ENCODE measurements around the gene ZNF22. TPM values are rescaled to one million over a fixed set of nuclear protein-coding genes. Genes with fewer than 3 reads are reported as not detected.

ZNF22 gene
- polyA plus RNA-seq, 1 donor (not counting 4 experiments of a cell fraction or from before 2014, with no cell fraction given) = 9.4 TPM

- no peak for DNase-seq (ENCODE audit: low read depth, low spot score)
Observed at GRCh38 chr10:44988957-44989585, 11.7 kb upstream of the ZNF22 start.

GRCh38 chr10:44989597-44990301 lies 11.0 kb upstream of the ZNF22 start:
- no peaks in the 10 kb centered on the region for H4K20me1 ChIP-seq (ENCODE audit: control insufficient read depth, extremely low read depth, insufficient read depth, low read length)
- no peaks in the 10 kb centered on the region for H3K9me3 ChIP-seq (ENCODE audit: control insufficient read depth, low read depth, low read length)
- TF ChIP-seq EZH2 (IDR thresholded peaks at IDR 0.05; ENCODE audit: low read length) = no peak
- no peak for TF ChIP-seq CTCF (optimal IDR thresholded peaks at IDR 0.05 in 1 of 3, IDR thresholded peaks at IDR 0.05 in 1 of 3, conservative IDR thresholded peaks at IDR 0.05 in 1 of 3; ENCODE audit: extremely low read depth in 1 of 3, insufficient read depth in 2 of 3, low read length in 3 of 3)
- no peak overlapping the region for H3K9ac ChIP-seq (ENCODE audit: control insufficient read depth, extremely low read depth, insufficient read depth, low read length)
- dilution Hi-C loops (cut with MboI; ENCODE audit: extremely low pct_ligation_motif_present, low sequenced_read_pairs) = no loop called here
- H3K27ac ChIP-seq (ENCODE audit: control insufficient read depth, insufficient read depth, low read length) = no peak overlapping the region
- FAIRE-seq (no peak), DNase-seq (ENCODE audit: low read depth, low spot score) (no peak)
- peaks cover 5% of the 10 kb centered on the region for H3K27me3 ChIP-seq (ENCODE audit: control insufficient read depth, extremely low read depth, insufficient read depth, low read length)
- no peaks in the 10 kb centered on the region for H3K4me1 ChIP-seq (ENCODE audit: control insufficient read depth, extremely low read depth, insufficient read depth, low read length)
- H3K4me3 ChIP-seq (ENCODE audit: control insufficient read depth in 2 of 3, extremely low read depth in 1 of 3, insufficient read depth in 2 of 3, low read depth in 1 of 3, low read length in 3 of 3) = no peak overlapping the region
- no peak overlapping the region for H3K4me2 ChIP-seq (ENCODE audit: control insufficient read depth, extremely low read depth, insufficient read depth, low read depth, low read length)
- no peaks in the 10 kb centered on the region for H3K79me2 ChIP-seq (ENCODE audit: control insufficient read depth, insufficient read depth, low read length)
- no peaks in the 10 kb centered on the region for H3K36me3 ChIP-seq (ENCODE audit: control insufficient read depth in 2 of 2, extremely low read depth in 1 of 2, insufficient read depth in 2 of 2, low read length in 2 of 2)
- H3K9me1 ChIP-seq (ENCODE audit: control insufficient read depth, extremely low read depth, insufficient read depth, low read length) = no peaks in the 10 kb centered on the region
- H2AFZ ChIP-seq (ENCODE audit: control insufficient read depth, low read length) = no peak overlapping the region

More at GRCh38 chr10:44988957-44989585, 11.7 kb upstream of the ZNF22 start:
- H3K4me3 ChIP-seq (ENCODE audit: control insufficient read depth in 2 of 3, extremely low read depth in 1 of 3, insufficient read depth in 2 of 3, low read depth in 1 of 3, low read length in 3 of 3) = no peak overlapping the region
- dilution Hi-C loops (cut with MboI; ENCODE audit: extremely low pct_ligation_motif_present, low sequenced_read_pairs) = no loop called here
- no peak overlapping the region for H3K27ac ChIP-seq (ENCODE audit: control insufficient read depth, insufficient read depth, low read length)
- no peak overlapping the region for H3K9ac ChIP-seq (ENCODE audit: control insufficient read depth, extremely low read depth, insufficient read depth, low read length)
- H3K27me3 ChIP-seq (ENCODE audit: control insufficient read depth, extremely low read depth, insufficient read depth, low read length) = peaks cover 5% of the 10 kb centered on the region
- H3K36me3 ChIP-seq (ENCODE audit: control insufficient read depth in 2 of 2, extremely low read depth in 1 of 2, insufficient read depth in 2 of 2, low read length in 2 of 2) = no peaks in the 10 kb centered on the region
- no peaks in the 10 kb centered on the region for H3K79me2 ChIP-seq (ENCODE audit: control insufficient read depth, insufficient read depth, low read length)
- no peak overlapping the region for H2AFZ ChIP-seq (ENCODE audit: control insufficient read depth, low read length)
- no peaks in the 10 kb centered on the region for H3K4me1 ChIP-seq (ENCODE audit: control insufficient read depth, extremely low read depth, insufficient read depth, low read length)
- TF ChIP-seq CTCF (optimal IDR thresholded peaks at IDR 0.05 in 1 of 3, IDR thresholded peaks at IDR 0.05 in 1 of 3, conservative IDR thresholded peaks at IDR 0.05 in 1 of 3; ENCODE audit: extremely low read depth in 1 of 3, insufficient read depth in 2 of 3, low read length in 3 of 3) (no peak), EZH2 (IDR thresholded peaks at IDR 0.05; ENCODE audit: low read length) (no peak)
- H3K4me2 ChIP-seq (ENCODE audit: control insufficient read depth, extremely low read depth, insufficient read depth, low read depth, low read length) = no peak overlapping the region
- no peaks in the 10 kb centered on the region for H3K9me3 ChIP-seq (ENCODE audit: control insufficient read depth, low read depth, low read length)
- no peak for FAIRE-seq
- H3K9me1 ChIP-seq (ENCODE audit: control insufficient read depth, extremely low read depth, insufficient read depth, low read length) = no peaks in the 10 kb centered on the region
- H4K20me1 ChIP-seq (ENCODE audit: control insufficient read depth, extremely low read depth, insufficient read depth, low read length) = no peaks in the 10 kb centered on the region
